Measurements from ENCODE around the gene CCDC77.
"Not testable (repeated sequence)": the region's sequence is repeated elsewhere in the genome, so short reads cannot be mapped to it uniquely, and the experiment has no call there.

Gene CCDC77

DNA sequence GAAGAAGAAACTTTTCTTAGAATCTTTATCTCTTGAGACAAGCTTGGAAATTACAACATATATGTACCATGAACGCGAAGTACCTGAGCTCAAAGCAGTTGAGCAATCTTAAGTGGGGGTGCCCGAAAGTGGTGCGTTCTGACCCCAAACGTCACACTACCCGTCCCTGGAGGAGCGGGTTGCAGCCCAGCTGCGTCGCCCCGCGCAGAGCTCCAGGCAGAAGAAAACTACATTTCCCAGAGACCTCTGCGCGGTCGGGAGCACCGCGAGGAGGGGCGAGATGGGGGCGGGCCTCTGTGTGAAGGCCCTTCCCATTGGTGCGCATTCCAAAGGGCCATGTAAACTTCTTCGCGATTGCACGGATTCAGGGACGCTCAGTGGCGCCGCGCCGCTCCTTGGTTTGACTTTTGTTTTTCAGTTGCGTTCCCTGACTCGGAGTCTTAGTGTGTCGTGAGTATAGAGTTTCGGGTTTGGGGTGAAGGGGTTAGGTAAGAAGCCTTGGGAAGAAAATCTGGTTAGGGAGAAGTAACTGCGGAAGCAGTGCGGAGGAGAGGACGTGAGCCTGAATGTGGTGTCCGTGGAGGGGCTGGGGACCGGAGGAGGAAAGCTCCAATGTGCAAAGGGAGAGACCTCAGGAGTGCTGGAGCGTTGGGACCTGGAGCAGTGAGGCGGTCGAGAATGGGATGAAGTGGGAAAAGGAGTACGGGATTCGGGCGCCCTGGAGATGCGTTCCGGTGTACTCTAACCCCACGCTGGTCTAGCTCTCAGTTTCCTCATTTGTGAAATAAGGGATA is at the start of gene CCDC77:
Gene CCDC77 (plus strand): TSS at position 410 of the 794 bp plus-strand sequence. CDS start 7,740 bp downstream, outside the sequence.
- no peaks in the 10 kb centered on the region for H3K27me3 ChIP-seq (ENCODE audit: control insufficient read depth, insufficient read depth, low read length)
- H3K4me3 ChIP-seq (ENCODE audit: low read length): peak within 1 kb of the TSS; percentile 97
- H3K9me3 ChIP-seq (ENCODE audit: control insufficient read depth, low read length): no peaks in the 10 kb centered on the region
- H3K9ac ChIP-seq (ENCODE audit: low read length): peak within 1 kb of the TSS; percentile 78
- peaks cover 13% of the 10 kb centered on the region for H3K4me1 ChIP-seq (ENCODE audit: control insufficient read depth, insufficient read depth, low read length)
- H3K36me3 ChIP-seq (ENCODE audit: control insufficient read depth, insufficient read depth, low read length): no peaks in the 10 kb centered on the region

DNA sequence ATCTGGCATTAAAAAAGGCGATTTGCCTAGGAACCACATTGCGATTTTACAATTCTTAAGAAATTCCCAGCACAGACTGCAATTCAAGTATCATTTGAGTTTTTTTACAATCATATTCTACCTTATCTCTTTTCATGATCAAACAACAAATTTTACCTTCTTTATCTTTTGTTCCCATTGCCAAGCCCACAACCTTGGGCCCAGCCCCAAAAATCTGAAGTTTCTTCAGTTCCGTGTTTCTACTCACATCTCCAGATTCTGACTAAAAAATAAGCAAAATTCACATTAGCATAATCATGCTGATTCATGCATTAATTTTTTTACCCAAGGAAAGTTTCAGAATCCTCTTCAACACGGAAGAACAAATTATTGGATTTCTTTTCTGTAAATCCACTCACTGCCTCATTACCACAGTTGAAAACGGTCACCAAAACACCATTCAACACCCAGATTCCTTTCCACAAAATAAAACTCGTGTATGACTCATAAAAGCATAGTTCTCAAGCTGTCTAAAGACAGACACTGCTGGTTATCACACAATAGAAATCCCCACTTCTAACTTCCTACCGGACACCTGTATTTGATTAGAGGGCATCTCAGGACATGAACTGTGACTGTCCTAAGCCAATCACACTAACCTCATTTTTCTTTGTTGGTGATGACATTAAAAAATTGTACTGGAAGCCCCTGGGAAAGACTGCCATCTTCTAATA is 45.0 kb upstream of the CCDC77 start:
- H3K4me3 ChIP-seq (ENCODE audit: low read length): no peak overlapping the region
- no peaks in the 10 kb centered on the region for H3K36me3 ChIP-seq (ENCODE audit: control insufficient read depth, insufficient read depth, low read length)
- H3K9me3 ChIP-seq (ENCODE audit: control insufficient read depth, low read length): no peaks in the 10 kb centered on the region
- H3K9ac ChIP-seq (ENCODE audit: low read length): no peak overlapping the region
- H3K4me1 ChIP-seq (ENCODE audit: control insufficient read depth, insufficient read depth, low read length): no peaks in the 10 kb centered on the region
- H3K27me3 ChIP-seq (ENCODE audit: control insufficient read depth, insufficient read depth, low read length): no peaks in the 10 kb centered on the region

DNA sequence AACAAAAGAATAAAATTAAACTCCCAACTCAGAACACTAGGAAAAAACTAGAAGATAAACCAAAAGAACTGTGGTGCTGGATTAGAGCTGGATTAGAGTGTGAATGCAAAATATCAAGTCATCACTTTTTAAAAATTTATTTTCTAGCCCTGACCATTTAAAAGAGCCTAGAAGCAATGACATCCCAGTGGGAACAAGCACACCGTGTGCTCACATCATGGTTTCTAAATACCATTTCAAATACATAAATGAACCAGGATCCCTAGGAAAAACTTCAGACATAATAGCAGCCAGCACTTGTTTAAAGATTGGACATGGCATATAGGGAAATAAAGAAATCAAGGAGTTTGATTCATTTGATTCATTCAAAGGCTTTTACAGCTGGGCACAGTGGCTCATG is 42.4 kb upstream of the CCDC77 start:
- Histone ChIP-seq H3K36me3 (ENCODE audit: control insufficient read depth, insufficient read depth, low read length) (no peaks in the 10 kb centered on the region), H3K27me3 (ENCODE audit: control insufficient read depth, insufficient read depth, low read length) (no peaks in the 10 kb centered on the region), H3K4me1 (ENCODE audit: control insufficient read depth, insufficient read depth, low read length) (no peaks in the 10 kb centered on the region), H3K4me3 (ENCODE audit: low read length) (no peak overlapping the region), H3K9ac (ENCODE audit: low read length) (no peak overlapping the region), H3K9me3 (ENCODE audit: control insufficient read depth, low read length) (no peaks in the 10 kb centered on the region)

DNA sequence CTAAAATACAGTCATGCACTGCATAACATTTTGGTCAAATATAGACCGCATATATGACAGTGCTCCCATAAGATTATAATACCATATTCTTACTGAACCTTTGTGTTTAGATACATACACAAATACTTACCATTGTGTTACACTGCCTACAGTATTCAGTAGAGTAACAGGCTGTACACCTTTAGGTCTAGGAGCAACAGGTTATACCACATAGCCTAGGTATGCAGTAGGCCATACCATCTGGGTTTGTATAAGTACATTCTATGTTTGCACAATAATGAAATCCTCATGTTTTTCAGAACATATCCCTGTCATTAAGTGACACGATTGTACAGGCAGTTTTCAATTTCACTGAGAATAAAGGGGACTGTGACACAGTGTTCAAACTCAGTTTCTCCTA is 34.6 kb upstream of the CCDC77 start:
- Histone ChIP-seq H3K9me3 (ENCODE audit: control insufficient read depth, low read length) (no peaks in the 10 kb centered on the region), H3K36me3 (ENCODE audit: control insufficient read depth, insufficient read depth, low read length) (peaks cover 9% of the 10 kb centered on the region)

DNA sequence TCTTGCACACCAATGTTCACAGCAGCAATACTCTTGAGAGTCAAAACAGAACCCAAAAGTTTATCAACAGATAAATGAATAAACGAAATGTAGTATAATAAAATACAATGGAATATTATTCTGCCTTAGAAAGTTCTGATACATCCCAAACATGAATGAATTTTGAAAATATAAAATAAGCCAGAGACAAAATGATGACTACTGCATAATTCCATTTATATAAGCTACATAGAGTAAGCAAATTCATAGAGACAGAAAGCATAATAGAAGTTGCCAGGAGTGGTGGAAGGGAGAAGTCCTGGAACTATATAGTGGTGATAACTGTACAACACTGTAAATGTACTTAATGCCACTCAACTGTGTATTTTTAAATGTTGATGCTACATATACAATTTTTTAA is 33.5 kb upstream of the CCDC77 start:
- Histone ChIP-seq H3K9me3 (ENCODE audit: control insufficient read depth, low read length) (no peaks in the 10 kb centered on the region), H3K9ac (ENCODE audit: low read length) (no peak overlapping the region), H3K27me3 (ENCODE audit: control insufficient read depth, insufficient read depth, low read length) (no peaks in the 10 kb centered on the region), H3K4me1 (ENCODE audit: control insufficient read depth, insufficient read depth, low read length) (no peaks in the 10 kb centered on the region), H3K36me3 (ENCODE audit: control insufficient read depth, insufficient read depth, low read length) (peaks cover 9% of the 10 kb centered on the region), H3K4me3 (ENCODE audit: low read length) (no peak overlapping the region)

More for the DNA sequence above, 34.6 kb upstream of the CCDC77 start:
- Histone ChIP-seq H3K27me3 (ENCODE audit: control insufficient read depth, insufficient read depth, low read length) (no peaks in the 10 kb centered on the region), H3K9ac (ENCODE audit: low read length) (no peak overlapping the region), H3K4me3 (ENCODE audit: low read length) (no peak overlapping the region), H3K4me1 (ENCODE audit: control insufficient read depth, insufficient read depth, low read length) (no peaks in the 10 kb centered on the region)

DNA sequence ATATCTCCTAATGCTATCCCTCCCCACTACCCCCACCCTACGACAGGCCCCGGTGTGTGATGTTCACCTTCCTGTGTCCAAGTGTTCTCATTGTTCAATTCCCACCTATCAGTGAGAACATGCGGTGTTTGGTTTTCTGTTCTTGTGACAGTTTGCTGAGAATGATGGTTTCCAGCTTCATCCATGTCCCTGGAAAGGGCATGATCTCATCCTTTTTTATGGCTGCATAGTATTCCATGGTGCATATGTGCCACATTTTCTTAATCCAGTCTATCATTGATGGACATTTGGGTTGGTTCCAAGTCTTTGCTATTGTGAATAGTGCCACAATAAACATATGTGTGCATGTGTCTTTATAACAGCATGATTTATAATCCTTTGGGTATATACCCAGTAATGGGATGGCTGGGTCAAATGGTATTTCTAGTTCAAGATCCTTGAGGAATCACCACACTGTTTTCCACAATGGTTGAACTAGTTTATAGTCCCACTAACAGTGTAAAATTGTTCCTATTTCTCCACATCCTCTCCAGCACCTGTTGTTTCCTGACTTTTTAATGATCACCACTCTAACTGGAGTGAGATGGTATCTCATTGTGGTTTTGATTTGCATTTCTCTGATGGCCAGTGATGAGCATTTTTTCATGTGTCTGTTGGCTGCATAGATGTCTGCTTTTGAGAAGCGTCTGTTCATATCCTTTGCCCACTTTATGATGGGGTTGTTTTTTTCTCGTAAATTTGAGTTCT is 30.5 kb upstream of the CCDC77 start:
- H3K4me1 ChIP-seq (ENCODE audit: control insufficient read depth, insufficient read depth, low read length); H3K36me3 ChIP-seq (ENCODE audit: control insufficient read depth, insufficient read depth, low read length); H3K9ac ChIP-seq (ENCODE audit: low read length); H3K9me3 ChIP-seq (ENCODE audit: control insufficient read depth, low read length); H3K27me3 ChIP-seq (ENCODE audit: control insufficient read depth, insufficient read depth, low read length); H3K4me3 ChIP-seq (ENCODE audit: low read length): not testable (repeated sequence)

DNA sequence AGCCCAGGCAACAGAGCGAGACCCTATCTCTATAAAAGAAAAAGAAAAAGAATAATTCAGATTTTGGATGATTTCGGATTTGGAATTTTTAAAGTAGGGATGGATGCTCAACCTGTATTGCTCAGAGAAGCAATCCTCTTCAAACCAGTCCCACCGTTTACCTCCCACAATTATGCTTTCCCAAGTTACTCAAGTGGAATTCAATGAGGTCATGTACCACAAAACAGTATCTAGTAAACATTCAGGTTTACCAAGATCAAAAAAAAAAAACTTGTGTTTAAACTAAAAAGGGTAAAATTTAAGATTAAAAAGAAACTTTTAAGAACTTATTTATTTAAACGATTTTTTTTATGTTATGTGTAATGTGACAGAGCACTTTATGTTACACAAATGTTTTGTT is 14.8 kb upstream of the CCDC77 start:
- no peaks in the 10 kb centered on the region for H3K27me3 ChIP-seq (ENCODE audit: control insufficient read depth, insufficient read depth, low read length)
- no peaks in the 10 kb centered on the region for H3K9me3 ChIP-seq (ENCODE audit: control insufficient read depth, low read length)
- no peaks in the 10 kb centered on the region for H3K36me3 ChIP-seq (ENCODE audit: control insufficient read depth, insufficient read depth, low read length)
- H3K4me1 ChIP-seq (ENCODE audit: control insufficient read depth, insufficient read depth, low read length): no peaks in the 10 kb centered on the region
- H3K9ac ChIP-seq (ENCODE audit: low read length): no peak overlapping the region
- H3K4me3 ChIP-seq (ENCODE audit: low read length): no peak overlapping the region

DNA sequence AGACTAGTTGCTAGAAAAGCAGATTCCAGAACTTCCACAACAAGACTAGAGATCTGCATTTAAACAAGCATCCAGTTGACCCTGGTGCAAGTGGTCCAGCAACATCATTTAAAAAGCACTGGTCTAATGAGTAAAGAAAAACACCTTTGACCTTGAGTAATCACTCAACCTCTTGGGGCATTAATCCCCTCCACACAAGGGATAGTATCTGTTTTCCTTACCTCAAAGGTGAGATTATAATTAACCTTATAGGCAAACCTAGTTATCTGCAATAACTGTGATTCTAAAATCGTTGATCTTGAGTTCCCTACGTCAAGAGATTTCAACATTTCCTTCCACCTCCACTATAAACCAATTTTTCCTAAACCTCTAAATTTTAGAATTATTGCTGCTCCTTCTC is 13.4 kb upstream of the CCDC77 start:
- Histone ChIP-seq H3K27me3 (ENCODE audit: control insufficient read depth, insufficient read depth, low read length) (no peaks in the 10 kb centered on the region), H3K4me3 (ENCODE audit: low read length) (peak overlapping the region; percentile 84), H3K9ac (ENCODE audit: low read length) (peak overlapping the region; percentile 98), H3K9me3 (ENCODE audit: control insufficient read depth, low read length) (no peaks in the 10 kb centered on the region), H3K4me1 (ENCODE audit: control insufficient read depth, insufficient read depth, low read length) (no peaks in the 10 kb centered on the region), H3K36me3 (ENCODE audit: control insufficient read depth, insufficient read depth, low read length) (no peaks in the 10 kb centered on the region)

DNA sequence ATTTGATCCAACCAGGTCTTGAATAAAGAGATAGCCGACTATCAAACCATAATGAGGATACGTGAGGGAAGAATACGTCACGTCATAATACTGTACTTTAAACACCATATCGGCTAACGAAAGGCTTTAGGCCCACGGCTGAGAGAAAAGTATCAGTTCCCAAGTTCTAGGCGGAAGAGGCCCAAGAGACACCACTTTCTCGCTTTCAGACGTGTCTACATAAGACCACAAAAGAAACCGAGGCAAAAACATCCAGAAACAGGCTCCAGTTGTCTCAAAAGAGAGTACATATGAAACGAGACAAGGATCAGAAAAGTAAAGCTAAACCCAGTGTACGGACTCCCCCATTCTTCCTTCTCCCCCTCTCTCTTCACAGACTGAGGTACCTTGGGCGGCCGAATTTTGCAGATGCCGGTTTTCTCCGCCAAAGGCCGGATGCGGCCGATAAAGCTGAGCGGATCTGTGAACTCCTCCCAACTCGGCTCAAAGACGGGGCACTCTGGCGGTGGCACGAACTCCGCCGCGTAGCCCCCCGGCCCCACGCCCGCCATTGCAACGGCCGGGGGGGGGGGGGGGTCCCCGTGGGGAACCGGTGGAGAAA is 12.8 kb upstream of the CCDC77 start:
- no peaks in the 10 kb centered on the region for H3K4me1 ChIP-seq (ENCODE audit: control insufficient read depth, insufficient read depth, low read length)
- H3K27me3 ChIP-seq (ENCODE audit: control insufficient read depth, insufficient read depth, low read length): no peaks in the 10 kb centered on the region
- H3K36me3 ChIP-seq (ENCODE audit: control insufficient read depth, insufficient read depth, low read length): no peaks in the 10 kb centered on the region
- no peaks in the 10 kb centered on the region for H3K9me3 ChIP-seq (ENCODE audit: control insufficient read depth, low read length)
- H3K9ac ChIP-seq (ENCODE audit: low read length): peak overlapping the region; percentile 98
- peak overlapping the region; percentile 84 for H3K4me3 ChIP-seq (ENCODE audit: low read length)

DNA sequence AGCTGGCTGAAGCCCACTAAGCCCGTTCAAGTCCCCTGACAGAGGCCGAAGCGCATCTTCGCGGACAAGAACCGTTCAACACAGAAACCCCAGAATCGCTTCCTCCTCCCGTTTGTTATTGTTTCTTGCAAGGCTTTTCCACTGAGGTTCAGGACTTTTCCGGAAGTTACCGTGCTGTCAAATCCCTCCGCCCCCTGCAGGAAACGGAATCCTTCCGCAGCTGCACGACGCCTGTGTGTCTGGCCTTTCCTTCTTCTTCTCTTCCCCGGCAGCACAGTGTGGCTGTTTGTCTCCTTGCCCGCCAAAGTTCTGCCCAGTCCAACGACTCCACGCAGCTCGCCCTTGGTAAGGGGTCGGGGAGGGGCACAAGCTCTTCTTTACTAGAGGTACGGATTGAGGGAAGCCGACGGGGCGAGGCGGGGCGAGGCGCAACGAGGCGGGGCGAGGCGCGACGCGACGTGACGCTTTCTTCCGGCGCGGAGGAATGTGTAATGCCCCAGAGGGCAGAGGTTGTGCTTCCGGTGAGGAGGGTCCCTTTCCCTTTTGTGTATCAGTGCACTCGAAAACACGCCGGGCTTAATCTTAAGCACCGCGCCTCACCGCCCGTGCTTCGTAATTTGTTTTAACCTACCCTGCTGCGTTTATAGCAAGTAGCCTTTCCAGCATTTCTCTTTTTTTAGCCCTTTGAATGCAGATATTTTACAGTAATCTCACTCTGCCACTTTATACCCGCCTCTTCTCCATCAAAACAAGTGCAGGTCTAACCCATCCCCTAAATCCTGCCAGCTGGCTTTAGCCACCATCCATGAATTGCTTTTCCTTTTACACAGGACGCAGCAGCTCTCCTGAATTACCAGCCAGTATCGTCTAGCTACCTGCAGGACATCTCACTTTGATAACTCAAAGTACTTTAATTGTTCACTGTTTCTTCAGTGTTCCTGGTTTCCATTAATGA is 12.0 kb upstream of the CCDC77 start, which contains the start of gene KDM5A:
Gene KDM5A (minus strand): TSS at position 179 of the 955 bp plus-strand sequence. CDS start 229 bp downstream, outside the sequence.
- peak within 1 kb of the TSS; percentile 98 for H3K9ac ChIP-seq (ENCODE audit: low read length)
- peak within 1 kb of the TSS; percentile 84 for H3K4me3 ChIP-seq (ENCODE audit: low read length)
- no peaks in the 10 kb centered on the region for H3K27me3 ChIP-seq (ENCODE audit: control insufficient read depth, insufficient read depth, low read length)
- no peaks in the 10 kb centered on the region for H3K9me3 ChIP-seq (ENCODE audit: control insufficient read depth, low read length)
- H3K36me3 ChIP-seq (ENCODE audit: control insufficient read depth, insufficient read depth, low read length): no peaks in the 10 kb centered on the region
- H3K4me1 ChIP-seq (ENCODE audit: control insufficient read depth, insufficient read depth, low read length): no peaks in the 10 kb centered on the region

DNA sequence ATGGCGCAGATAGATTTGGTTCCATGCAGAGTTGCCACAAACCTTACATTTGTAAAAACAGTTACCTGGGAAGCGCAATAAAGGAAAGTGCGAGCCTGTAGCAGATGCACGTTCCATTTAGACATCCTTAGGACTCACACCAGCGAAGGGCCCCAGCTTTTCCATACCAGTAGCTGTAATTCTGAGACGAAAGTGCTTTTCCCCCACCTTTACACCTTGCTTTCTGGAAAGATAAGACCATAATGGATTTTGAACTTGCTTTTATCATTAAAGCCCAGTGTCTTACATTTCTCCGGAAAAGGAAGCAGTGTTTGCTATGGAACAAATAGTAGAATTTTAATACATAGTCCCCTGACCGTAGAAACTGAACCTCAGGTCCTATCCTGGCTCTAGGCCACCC is 616 bp upstream of the CCDC77 start:
- Histone ChIP-seq H3K27me3 (ENCODE audit: control insufficient read depth, insufficient read depth, low read length) (no peaks in the 10 kb centered on the region), H3K9ac (ENCODE audit: low read length) (peak overlapping the region; percentile 78), H3K9me3 (ENCODE audit: control insufficient read depth, low read length) (no peaks in the 10 kb centered on the region), H3K36me3 (ENCODE audit: control insufficient read depth, insufficient read depth, low read length) (no peaks in the 10 kb centered on the region), H3K4me1 (ENCODE audit: control insufficient read depth, insufficient read depth, low read length) (peaks cover 13% of the 10 kb centered on the region), H3K4me3 (ENCODE audit: low read length) (peak overlapping the region; percentile 97)

Measured in mucosa of stomach (tissue), 1 donor.